AG10803 (cell line): ENCODE measurements around the gene SPHK2.

ENCODE experiments used
- DNase-seq: peaks from one replicate; pipeline ENCODE4 v3.0.0; 2010; ENCODE audit warnings: low read depth
- H3K4me3 ChIP-seq: 2 replicates; pipeline ENCODE4 v1.5.1; 2011; ENCODE audit warnings: mild to moderate bottlenecking, low read length, control low read depth
- TF ChIP-seq, protein P1 (sequence below): conservative IDR thresholded peaks from 2 replicates; pipeline ENCODE4 v1.5.1; 2011; ENCODE audit warnings: mild to moderate bottlenecking, low read length, control low read depth, inconsistent platforms

SPHK2 gene

DNA sequence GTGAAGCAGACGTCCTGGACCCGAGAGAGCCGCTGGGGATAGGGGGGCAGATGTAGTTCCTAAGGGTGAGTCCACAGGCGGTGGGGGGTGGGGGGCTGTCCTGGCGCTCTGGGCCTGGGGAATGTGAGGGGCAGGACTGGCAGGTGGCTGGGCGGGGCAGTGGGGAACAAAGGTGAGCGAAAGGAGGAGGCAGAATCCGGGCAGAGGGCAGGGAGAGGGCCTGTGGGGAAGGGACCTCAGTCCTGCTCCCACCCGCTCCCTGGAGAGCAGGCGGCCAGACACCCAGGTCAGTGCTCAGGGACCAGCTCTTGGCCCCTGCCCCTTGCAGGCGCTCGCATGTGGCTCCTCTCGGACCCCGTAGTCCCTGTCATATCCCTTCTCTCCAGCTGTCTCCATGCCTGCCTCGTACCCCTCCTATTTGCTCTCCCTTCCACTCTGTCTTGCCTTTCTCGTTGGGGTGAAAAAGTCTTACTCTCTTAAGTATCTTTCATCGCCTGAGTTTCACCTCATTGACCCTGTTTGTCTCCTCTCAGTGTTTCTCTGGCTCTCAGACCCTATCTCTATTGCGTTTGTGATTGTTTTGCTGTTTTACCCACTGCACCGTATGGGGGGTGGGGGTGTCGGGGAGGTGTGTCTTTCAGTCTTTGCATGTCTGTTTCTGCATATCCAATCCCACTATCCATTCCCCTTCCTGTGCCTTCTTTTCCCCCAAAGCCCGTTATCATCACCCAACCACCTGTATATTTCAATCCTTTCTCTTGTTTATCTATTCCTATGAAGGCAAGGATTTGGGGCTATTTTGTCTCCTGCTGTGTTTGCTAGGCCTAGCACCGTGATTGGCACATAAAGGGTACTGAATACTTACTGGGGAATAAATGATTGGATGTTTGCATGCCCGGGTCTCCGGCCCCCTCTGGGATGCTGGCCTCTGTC is 5.8 kb downstream of the SPHK2 start:
- H3K4me3 ChIP-seq, result peak overlapping the region; percentile 69
- DNase-seq, result no peak
- TF ChIP-seq, protein P1, sequence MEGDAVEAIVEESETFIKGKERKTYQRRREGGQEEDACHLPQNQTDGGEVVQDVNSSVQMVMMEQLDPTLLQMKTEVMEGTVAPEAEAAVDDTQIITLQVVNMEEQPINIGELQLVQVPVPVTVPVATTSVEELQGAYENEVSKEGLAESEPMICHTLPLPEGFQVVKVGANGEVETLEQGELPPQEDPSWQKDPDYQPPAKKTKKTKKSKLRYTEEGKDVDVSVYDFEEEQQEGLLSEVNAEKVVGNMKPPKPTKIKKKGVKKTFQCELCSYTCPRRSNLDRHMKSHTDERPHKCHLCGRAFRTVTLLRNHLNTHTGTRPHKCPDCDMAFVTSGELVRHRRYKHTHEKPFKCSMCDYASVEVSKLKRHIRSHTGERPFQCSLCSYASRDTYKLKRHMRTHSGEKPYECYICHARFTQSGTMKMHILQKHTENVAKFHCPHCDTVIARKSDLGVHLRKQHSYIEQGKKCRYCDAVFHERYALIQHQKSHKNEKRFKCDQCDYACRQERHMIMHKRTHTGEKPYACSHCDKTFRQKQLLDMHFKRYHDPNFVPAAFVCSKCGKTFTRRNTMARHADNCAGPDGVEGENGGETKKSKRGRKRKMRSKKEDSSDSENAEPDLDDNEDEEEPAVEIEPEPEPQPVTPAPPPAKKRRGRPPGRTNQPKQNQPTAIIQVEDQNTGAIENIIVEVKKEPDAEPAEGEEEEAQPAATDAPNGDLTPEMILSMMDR, result no peak

DNA sequence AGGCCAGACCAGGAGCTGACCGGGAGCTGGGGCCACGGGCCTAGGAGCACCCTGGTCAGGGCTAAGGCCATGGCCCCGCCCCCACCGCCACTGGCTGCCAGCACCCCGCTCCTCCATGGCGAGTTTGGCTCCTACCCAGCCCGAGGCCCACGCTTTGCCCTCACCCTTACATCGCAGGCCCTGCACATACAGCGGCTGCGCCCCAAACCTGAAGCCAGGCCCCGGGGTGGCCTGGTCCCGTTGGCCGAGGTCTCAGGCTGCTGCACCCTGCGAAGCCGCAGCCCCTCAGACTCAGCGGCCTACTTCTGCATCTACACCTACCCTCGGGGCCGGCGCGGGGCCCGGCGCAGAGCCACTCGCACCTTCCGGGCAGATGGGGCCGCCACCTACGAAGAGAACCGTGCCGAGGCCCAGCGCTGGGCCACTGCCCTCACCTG is 6.6 kb downstream of the SPHK2 start:
- DNase-seq, result no peak
- H3K4me3 ChIP-seq, result no peak overlapping the region
- TF ChIP-seq, protein P1, result no peak

DNA sequence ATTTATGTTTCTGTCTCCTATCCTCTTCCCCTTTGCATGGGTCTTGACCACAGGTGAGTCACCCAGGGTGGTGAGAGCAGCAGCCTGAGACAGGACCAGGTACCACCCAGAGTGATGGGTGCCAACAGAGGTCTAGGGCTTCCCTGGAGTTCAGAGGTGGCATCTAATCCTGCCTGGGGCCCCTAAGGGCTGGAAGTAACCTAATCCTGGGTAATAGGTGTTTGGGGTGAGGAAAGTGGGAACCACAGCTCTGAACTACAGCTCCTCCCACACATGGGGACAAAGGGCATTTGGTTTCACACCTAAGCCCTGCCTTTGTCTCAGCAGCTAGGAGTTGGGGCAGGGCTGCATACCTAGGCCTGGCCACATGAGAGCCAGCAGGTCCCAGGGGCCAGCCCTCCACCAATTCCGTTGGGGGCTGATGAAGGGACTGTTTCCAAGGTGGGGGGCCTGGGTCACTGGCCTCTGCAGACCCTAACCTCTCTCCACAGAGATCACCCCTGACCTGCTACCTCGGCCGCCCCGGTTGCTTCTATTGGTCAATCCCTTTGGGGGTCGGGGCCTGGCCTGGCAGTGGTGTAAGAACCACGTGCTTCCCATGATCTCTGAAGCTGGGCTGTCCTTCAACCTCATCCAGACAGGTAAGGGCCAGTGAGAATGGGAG is 8.0 kb downstream of the SPHK2 start:
- no peak for DNase-seq
- H3K4me3 ChIP-seq, result no peak overlapping the region
- TF ChIP-seq, protein P1, result no peak

DNA sequence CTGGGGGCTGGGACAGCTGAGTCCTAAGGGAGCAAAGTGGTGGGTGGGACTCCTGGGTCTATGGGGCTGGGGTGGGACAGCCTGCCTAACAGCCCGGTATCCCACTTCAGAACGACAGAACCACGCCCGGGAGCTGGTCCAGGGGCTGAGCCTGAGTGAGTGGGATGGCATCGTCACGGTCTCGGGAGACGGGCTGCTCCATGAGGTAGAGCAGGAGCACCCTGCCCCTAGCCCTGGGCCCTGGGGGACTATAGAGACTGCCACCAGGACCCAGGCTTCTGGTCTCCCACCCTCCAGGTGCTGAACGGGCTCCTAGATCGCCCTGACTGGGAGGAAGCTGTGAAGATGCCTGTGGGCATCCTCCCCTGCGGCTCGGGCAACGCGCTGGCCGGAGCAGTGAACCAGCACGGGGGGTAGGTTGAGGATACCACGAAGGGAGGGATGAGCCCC is 8.6 kb downstream of the SPHK2 start:
- DNase-seq, result no peak
- TF ChIP-seq, protein P1, result no peak
- no peak overlapping the region for H3K4me3 ChIP-seq

DNA sequence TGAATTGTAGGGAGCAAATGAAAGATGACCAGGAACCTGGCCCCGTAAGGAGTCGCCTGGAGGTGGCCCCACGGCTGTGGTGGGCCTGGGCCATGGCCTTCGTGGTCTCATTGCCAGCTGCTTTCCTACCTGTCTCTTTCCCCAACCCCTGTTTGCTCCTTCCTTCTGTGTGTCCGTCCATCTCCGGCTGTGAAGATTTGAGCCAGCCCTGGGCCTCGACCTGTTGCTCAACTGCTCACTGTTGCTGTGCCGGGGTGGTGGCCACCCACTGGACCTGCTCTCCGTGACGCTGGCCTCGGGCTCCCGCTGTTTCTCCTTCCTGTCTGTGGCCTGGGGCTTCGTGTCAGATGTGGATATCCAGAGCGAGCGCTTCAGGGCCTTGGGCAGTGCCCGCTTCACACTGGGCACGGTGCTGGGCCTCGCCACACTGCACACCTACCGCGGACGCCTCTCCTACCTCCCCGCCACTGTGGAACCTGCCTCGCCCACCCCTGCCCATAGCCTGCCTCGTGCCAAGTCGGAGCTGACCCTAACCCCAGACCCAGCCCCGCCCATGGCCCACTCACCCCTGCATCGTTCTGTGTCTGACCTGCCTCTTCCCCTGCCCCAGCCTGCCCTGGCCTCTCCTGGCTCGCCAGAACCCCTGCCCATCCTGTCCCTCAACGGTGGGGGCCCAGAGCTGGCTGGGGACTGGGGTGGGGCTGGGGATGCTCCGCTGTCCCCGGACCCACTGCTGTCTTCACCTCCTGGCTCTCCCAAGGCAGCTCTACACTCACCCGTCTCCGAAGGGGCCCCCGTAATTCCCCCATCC is 9.4 kb downstream of the SPHK2 start:
- TF ChIP-seq, protein P1, result no peak
- no peak overlapping the region for H3K4me3 ChIP-seq
- DNase-seq, result no peak

DNA sequence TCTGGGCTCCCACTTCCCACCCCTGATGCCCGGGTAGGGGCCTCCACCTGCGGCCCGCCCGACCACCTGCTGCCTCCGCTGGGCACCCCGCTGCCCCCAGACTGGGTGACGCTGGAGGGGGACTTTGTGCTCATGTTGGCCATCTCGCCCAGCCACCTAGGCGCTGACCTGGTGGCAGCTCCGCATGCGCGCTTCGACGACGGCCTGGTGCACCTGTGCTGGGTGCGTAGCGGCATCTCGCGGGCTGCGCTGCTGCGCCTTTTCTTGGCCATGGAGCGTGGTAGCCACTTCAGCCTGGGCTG is 9.9 kb downstream of the SPHK2 start:
- no peak overlapping the region for H3K4me3 ChIP-seq
- TF ChIP-seq, protein P1, result no peak
- DNase-seq, result no peak
